GM19468 (cell line): ENCODE measurements around the gene SLX4IP.

Experiments
- ATAC-seq: cut with Tn5 transposase; IDR thresholded peaks from one replicate; pipeline ENCODE4 v1.9.1; 2021; ENCODE audit warnings: mild to moderate bottlenecking, moderate library complexity, moderate number of reproducible peaks; ENCODE audit not compliant: unreplicated experiment; ENCODE audit errors: extremely low read depth

SLX4IP gene

GRCh38 chr20:10639737-10640556 is 204.8 kb downstream of the SLX4IP start:
- no peak for ATAC-seq

GRCh38 chr20:10640897-10641296 is 205.8 kb downstream of the SLX4IP start:
- no peak for ATAC-seq

- no peak for ATAC-seq
These were observed 206.4 kb downstream of the SLX4IP start for GRCh38 chr20:10641467-10641866.

GRCh38 chr20:10641893-10642292 is 206.8 kb downstream of the SLX4IP start:
- ATAC-seq: no peak

GRCh38 chr20:10642856-10643559 is 207.9 kb downstream of the SLX4IP start:
- no peak for ATAC-seq

- no peak for ATAC-seq
These were observed 208.4 kb downstream of the SLX4IP start for GRCh38 chr20:10643560-10643873.

GRCh38 chr20:10644458-10645204 is 209.5 kb downstream of the SLX4IP start:
- no peak for ATAC-seq

GRCh38 chr20:10645205-10645570 is 210.1 kb downstream of the SLX4IP start:
- no peak for ATAC-seq

- no peak for ATAC-seq
These were observed 210.9 kb downstream of the SLX4IP start for GRCh38 chr20:10646006-10646405.

- no peak for ATAC-seq
These were observed 211.8 kb downstream of the SLX4IP start for GRCh38 chr20:10646886-10647420.

- no peak for ATAC-seq
These were observed 212.4 kb downstream of the SLX4IP start for GRCh38 chr20:10647471-10647870.

GRCh38 chr20:10647909-10648308 is 212.8 kb downstream of the SLX4IP start:
- ATAC-seq: no peak

- ATAC-seq: no peak
These were observed 213.5 kb downstream of the SLX4IP start for GRCh38 chr20:10648651-10649050.

GRCh38 chr20:10649080-10649796 is 214.1 kb downstream of the SLX4IP start:
- no peak for ATAC-seq

GRCh38 chr20:10649797-10650160 is 214.7 kb downstream of the SLX4IP start:
- no peak for ATAC-seq

- ATAC-seq: no peak
These were observed 216.3 kb downstream of the SLX4IP start for GRCh38 chr20:10651227-10651990.

- no peak for ATAC-seq
These were observed 217.1 kb downstream of the SLX4IP start for GRCh38 chr20:10652185-10652584.

GRCh38 chr20:10652660-10653261 is 217.7 kb downstream of the SLX4IP start:
- no peak for ATAC-seq

GRCh38 chr20:10653599-10654249 is 218.6 kb downstream of the SLX4IP start:
- ATAC-seq: no peak
